H1 (cell line): Measurements from ENCODE around the gene TMEM63C. TPM values are rescaled to one million over a fixed set of nuclear protein-coding genes. Genes with fewer than 3 reads are reported as not detected.

Experiments
- CTCF ChIA-PET: fragments of 300-600 bp; sonication (Branson Sonifier 250); formaldehyde crosslinking; loops from one replicate; lab custom pipeline; 2021; ENCODE audit not compliant: partially characterized antibody; lab: Charles Lee
- POLR2A ChIA-PET: fragments of 300-600 bp; sonication (Branson Sonifier 250); formaldehyde crosslinking; loops from one replicate; lab custom pipeline; 2021; ENCODE audit warnings: inconsistent platforms; ENCODE audit not compliant: partially characterized antibody; lab: Charles Lee
- DNase-seq, 2 experiments: peaks; one replicate each; pipeline versions ENCODE4 v3.0.0 to v3.0.0-alpha.2; 2010 to 2022; ENCODE audit warnings: low spot score in 2 of 2, low read depth in 1 of 2, mixed read lengths in 1 of 2
- FAIRE-seq: peaks from 2 replicates; lab custom pipeline; 2011; peaks lifted over from hg19 to GRCh38; lab: Jason Lieb, UNC
- H2AFZ ChIP-seq: 2 replicates; pipeline ENCODE4 v1.8.1; 2012; ENCODE audit warnings: low read length, inconsistent platforms
- H2AK5ac ChIP-seq: 2 replicates; pipeline ENCODE4 v1.6.1; 2013; ENCODE audit warnings: low read depth, low read length
- H2BK120ac ChIP-seq: replicated peaks from 2 replicates; pipeline ENCODE3; 2013; ENCODE audit warnings: low read depth, low read length, inconsistent platforms
- H2BK12ac ChIP-seq: 2 replicates; pipeline ENCODE4 v1.6.1; 2013; ENCODE audit warnings: low read depth, low read length
- H2BK15ac ChIP-seq: 2 replicates; pipeline ENCODE4 v1.6.1; 2013; ENCODE audit warnings: low read length
- H2BK20ac ChIP-seq: 2 replicates; pipeline ENCODE4 v1.6.1; 2013; ENCODE audit warnings: low read length
- H2BK5ac ChIP-seq: 2 replicates; pipeline ENCODE4 v1.6.1; 2013; ENCODE audit warnings: low read depth, low read length
- H3K14ac ChIP-seq: 2 replicates; pipeline ENCODE4 v1.6.1; 2013; ENCODE audit warnings: inconsistent platforms; ENCODE audit not compliant: insufficient read length
- H3K18ac ChIP-seq: 2 replicates; pipeline ENCODE4 v1.6.1; 2013; ENCODE audit warnings: low read length; ENCODE audit errors: extremely low read depth
- H3K23ac ChIP-seq: 2 replicates; pipeline ENCODE4 v1.6.1; 2013; ENCODE audit warnings: inconsistent platforms; ENCODE audit not compliant: insufficient read length
- H3K23me2 ChIP-seq: 2 replicates; pipeline ENCODE4 v1.6.1; 2013; ENCODE audit warnings: low read depth, low read length
- H3K27ac ChIP-seq: 2 replicates; pipeline ENCODE4 v1.6.1; 2011; ENCODE audit warnings: low read depth, low read length, inconsistent platforms
- H3K27me3 ChIP-seq, 4 experiments: replicated peaks in 1 of 4; 1 replicate in 1 of 4; 2 replicates in 3 of 4; pipeline versions ENCODE4 v1.6.1 to v1.8.1; 2011 to 2013; ENCODE audit warnings: low read length in 3 of 4, mild to moderate bottlenecking in 3 of 4, inconsistent platforms in 2 of 4, mixed read lengths in 2 of 4, moderate library complexity in 1 of 4; ENCODE audit not compliant: control insufficient read depth in 3 of 4, insufficient read depth in 3 of 4; ENCODE audit errors: extremely low read depth in 1 of 4
- H3K36me3 ChIP-seq, 4 experiments: 2 replicates each; pipeline versions ENCODE4 v1.6.1 to v1.8.1; 2011 to 2013; ENCODE audit warnings: mild to moderate bottlenecking in 4 of 4, low read length in 3 of 4, moderate library complexity in 2 of 4, control low read depth in 1 of 4, inconsistent platforms in 1 of 4; ENCODE audit not compliant: insufficient read depth in 4 of 4, control insufficient read depth in 2 of 4
- H3K4ac ChIP-seq: replicated peaks from 2 replicates; pipeline ENCODE3; 2013; ENCODE audit warnings: low read length, low read depth, mixed read lengths, inconsistent platforms; ENCODE audit not compliant: insufficient read length
- H3K4me1 ChIP-seq, 4 experiments: replicated peaks in 1 of 4; 1 replicate in 1 of 4; 2 replicates in 3 of 4; pipeline versions ENCODE4 v1.6.1 to v1.8.1; 2011 to 2013; ENCODE audit warnings: low read length in 3 of 4, inconsistent platforms in 2 of 4, mixed read lengths in 1 of 4; ENCODE audit not compliant: insufficient read depth in 4 of 4, control insufficient read depth in 3 of 4
- H3K4me2 ChIP-seq, 2 experiments: 2 replicates each; pipeline versions ENCODE4 v1.6.1 to v1.8.1; 2011 to 2013; ENCODE audit warnings: low read depth in 2 of 2, low read length in 2 of 2, control low read depth in 1 of 2, inconsistent platforms in 1 of 2, mild to moderate bottlenecking in 1 of 2; ENCODE audit not compliant: insufficient read depth in 1 of 2
- H3K4me3 ChIP-seq, 4 experiments: fragments of 200-600, 300-600 bp in 1 of 4; sonication (generic), shearing (Covaris generic), sonication (Bioruptor Twin) in 1 of 4; 2 replicates each; pipeline versions ENCODE4 v1.5.1 to v1.8.1; 2011 to 2016; ENCODE audit warnings: low read length in 4 of 4, low read depth in 3 of 4, control low read depth in 2 of 4, inconsistent platforms in 2 of 4, mild to moderate bottlenecking in 2 of 4, mixed read lengths in 1 of 4, moderate library complexity in 1 of 4; ENCODE audit not compliant: insufficient read depth in 2 of 4; ENCODE audit errors: extremely low read depth in 1 of 4
- H3K56ac ChIP-seq: replicated peaks from 2 replicates; pipeline ENCODE3; 2013; ENCODE audit warnings: low read depth, mild to moderate bottlenecking, mixed read lengths, low read length, inconsistent platforms; ENCODE audit not compliant: insufficient read length
- H3K79me1 ChIP-seq: 2 replicates; pipeline ENCODE4 v1.6.1; 2013; ENCODE audit warnings: low read depth, low read length, control low read depth
- H3K79me2 ChIP-seq, 2 experiments: 2 replicates each; pipeline versions ENCODE4 v1.6.1 to v1.8.1; 2012 to 2013; ENCODE audit warnings: low read length in 2 of 2, mild to moderate bottlenecking in 2 of 2, inconsistent platforms in 1 of 2; ENCODE audit not compliant: insufficient read depth in 2 of 2, control insufficient read depth in 1 of 2
- H3K9ac ChIP-seq, 4 experiments: replicated peaks in 1 of 4; 1 replicate in 1 of 4; 2 replicates in 3 of 4; pipeline versions ENCODE4 v1.6.1 to v1.8.1; 2011 to 2013; ENCODE audit warnings: low read depth in 3 of 4, low read length in 3 of 4, control low read depth in 2 of 4, mild to moderate bottlenecking in 2 of 4, moderate library complexity in 2 of 4, inconsistent platforms in 1 of 4; ENCODE audit errors: extremely low read depth in 1 of 4
- H3K9me3 ChIP-seq, 2 experiments: 2 replicates each; pipeline versions ENCODE4 v1.6.1 to v1.8.1; 2012 to 2013; ENCODE audit warnings: mild to moderate bottlenecking in 2 of 2, moderate library complexity in 2 of 2, control low read depth in 1 of 2, inconsistent platforms in 1 of 2, low read depth in 1 of 2, low read length in 1 of 2, mixed read lengths in 1 of 2; ENCODE audit not compliant: insufficient read depth in 2 of 2
- H4K20me1 ChIP-seq, 2 experiments: replicated peaks in 1 of 2; 2 replicates each; pipeline versions ENCODE3 to v1.8.1; 2011 to 2013; ENCODE audit warnings: inconsistent platforms in 2 of 2, low read length in 2 of 2, mild to moderate bottlenecking in 1 of 2; ENCODE audit not compliant: insufficient read depth in 2 of 2, control insufficient read depth in 1 of 2
- H4K5ac ChIP-seq: 2 replicates; pipeline ENCODE4 v1.6.1; 2013; ENCODE audit warnings: low read length, low read depth, mixed read lengths, inconsistent platforms; ENCODE audit not compliant: insufficient read length
- H4K8ac ChIP-seq: 2 replicates; pipeline ENCODE4 v1.8.0; 2013; ENCODE audit warnings: mild to moderate bottlenecking, moderate library complexity, low read length, inconsistent platforms; ENCODE audit not compliant: insufficient read depth; ENCODE audit errors: extremely low read depth
- H4K91ac ChIP-seq: replicated peaks from 2 replicates; pipeline ENCODE3; 2013; ENCODE audit warnings: low read length, mixed read lengths, inconsistent platforms; ENCODE audit not compliant: insufficient read length
- BACH1 ChIP-seq: IDR thresholded peaks from 2 replicates; pipeline ENCODE4 v1.6.1; 2012; ENCODE audit warnings: low read length, improper control_type of control experiment
- CBX8 ChIP-seq: fragments of 300-800, 300-1000 bp; sonication (generic); IDR thresholded peaks from 2 replicates; pipeline ENCODE4 v1.7.1; 2016; ENCODE audit warnings: low read depth, low read length, borderline replicate concordance
- EGR1 ChIP-seq: IDR thresholded peaks from 2 replicates; pipeline ENCODE4 v1.6.1; 2011; ENCODE audit warnings: low read depth, low read length, borderline replicate concordance
- GABPA ChIP-seq: IDR thresholded peaks from 2 replicates; pipeline ENCODE4 v1.6.1; 2011; ENCODE audit warnings: mild to moderate bottlenecking, low read length, moderate library complexity, borderline replicate concordance; ENCODE audit not compliant: insufficient read depth
- GTF2F1 ChIP-seq: IDR thresholded peaks from 2 replicates; pipeline ENCODE4 v1.6.1; 2012; ENCODE audit warnings: low read depth, low read length, improper control_type of control experiment, borderline replicate concordance
- NRF1 ChIP-seq: IDR thresholded peaks from 2 replicates; pipeline ENCODE4 v1.6.1; 2011; ENCODE audit warnings: mild to moderate bottlenecking, low read depth, low read length, improper control_type of control experiment
- TBP ChIP-seq: IDR thresholded peaks from 2 replicates; pipeline ENCODE4 v1.6.1; 2011; ENCODE audit warnings: low read depth, low read length, improper control_type of control experiment
- YY1 ChIP-seq: IDR thresholded peaks from 2 replicates; pipeline ENCODE4 v1.6.1; 2011; ENCODE audit warnings: low read depth, mild to moderate bottlenecking, low read length
- ZNF274 ChIP-seq: IDR thresholded peaks from 2 replicates; pipeline ENCODE4 v1.7.0; 2012; ENCODE audit warnings: low read length, borderline replicate concordance; ENCODE audit errors: extremely low read depth
- WGBS, 2 experiments: shearing (Covaris generic) in 1 of 2; methylation state at CpG; one replicate each; pipeline versions ENCODE4 v1.1.6 to v1.1.7; 2013 to 2015; ENCODE audit warnings: low lambda C conversion rate in 2 of 2, mixed read lengths in 2 of 2, inconsistent platforms in 1 of 2, low coverage in 1 of 2, missing lambda C conversion rate in 1 of 2; ENCODE audit not compliant: insufficient replicate concordance in 2 of 2, insufficient coverage in 1 of 2, insufficient read length in 1 of 2; ENCODE audit errors: extremely low coverage in 1 of 2, missing lambda C conversion rate in 1 of 2; 5-methylcytosine and 5-hydroxymethylcytosine counted together
- polyA plus RNA-seq, 7 experiments: library from polyadenylated mRNA; depleted of rRNA in 3 of 7; stranded (reverse) in 5 of 7; unstranded in 2 of 7; fragments of >200 nt in 5 of 7; fragments of 200-250 nt in 2 of 7; gene quantifications; 1 replicate in 5 of 7; 2 replicates in 1 of 7; 4 replicates in 1 of 7; pipeline versions ENCODE4 v1.2.1 to v1.2.3, GENCODE V29; 2011 to 2013; ENCODE audit warnings: missing spikeins in 2 of 7, mixed read lengths in 2 of 7
- total RNA-seq: library from RNA; stranded (reverse); fragmentation: NEBNext Ultra II Directional; extraction: Animal tissue kit (Norgen Biotek cat#: 25700); gene quantifications from 2 replicates; pipeline ENCODE4 v1.2.1, GENCODE V29; 2021

TMEM63C gene
- total and polyA plus RNA-seq, 2 of the 8 experiments (the other 6 are each of a cell fraction or from before 2014, with no cell fraction given) = 3.0 to 7.6 TPM

- no peak overlapping the region for H3K9ac ChIP-seq
- no peak overlapping the region for H2AFZ ChIP-seq
- DNase-seq = no peak
- no peaks in the 10 kb centered on the region for H3K36me3 ChIP-seq
- H3K9me3 ChIP-seq = no peaks in the 10 kb centered on the region
- H4K91ac ChIP-seq = no peak overlapping the region
- CTCF ChIA-PET = interaction anchor here (0.8 to 19.8 kb wide), 23 partner anchors 10 to 357 kb away, joined by 3 to 233 read pairs (median 13); partner anchors contain the start of genes NGB, TMEM63C and ZDHHC22
- peaks cover 0 to 3% of the 10 kb centered on the region in 2 experiments for H4K20me1 ChIP-seq
- H3K4me3 ChIP-seq = no peak overlapping the region
- no peak overlapping the region for H2BK20ac ChIP-seq
- H2BK12ac ChIP-seq = no peak overlapping the region
- no peak overlapping the region for H4K8ac ChIP-seq
- POLR2A ChIA-PET = interaction anchor here (1.7 kb wide), 1 partner anchor 56 kb away, joined by 4 read pairs; no protein-coding TSS in a partner anchor
- FAIRE-seq = no peak
- H2BK15ac ChIP-seq = no peak overlapping the region
- peaks cover 2 to 11% (median 5%) of the 10 kb centered on the region in 4 experiments for H3K4me1 ChIP-seq
- no peak overlapping the region for H2BK120ac ChIP-seq
- no peak overlapping the region for H2BK5ac ChIP-seq
- no peak overlapping the region for H3K23ac ChIP-seq
- H4K5ac ChIP-seq = no peak overlapping the region
- H3K18ac ChIP-seq = no peak overlapping the region
- H2AK5ac ChIP-seq = no peak overlapping the region
- 89% methylated on average over 7 of the region's 7 CpGs; no CpG with 5 or more reads in 1 of the 2 experiments for WGBS, 2 experiments
- H3K56ac ChIP-seq = no peak overlapping the region
- H3K4ac ChIP-seq = no peak overlapping the region
- TF ChIP-seq BACH1 = no peak
- TF ChIP-seq YY1 = no peak
- no peak for TF ChIP-seq ZNF274
- no peak for TF ChIP-seq NRF1
- no peak for TF ChIP-seq GTF2F1
- no peak for TF ChIP-seq GABPA
- no peak for TF ChIP-seq EGR1
- TF ChIP-seq TBP = no peak
- TF ChIP-seq CBX8 = no peak
- no peak overlapping the region for H3K27ac ChIP-seq
- no peak overlapping the region for H3K4me2 ChIP-seq
- H3K23me2 ChIP-seq = no peaks in the 10 kb centered on the region
- no peak overlapping the region for H3K14ac ChIP-seq
- H3K27me3 ChIP-seq = no peaks in the 10 kb centered on the region
- no peaks in the 10 kb centered on the region for H3K79me2 ChIP-seq
- no peaks in the 10 kb centered on the region for H3K79me1 ChIP-seq
These were observed 32.6 kb downstream of the TMEM63C start for GRCh38 chr14:77214216-77214615.
